Islet of Langerhans (tissue), 1 donor: ENCODE measurements around the gene EFNA5.
A peak's percentile ranks its signal among the peaks of the same experiment; 100 is the strongest.

ENCODE experiments used
- FAIRE-seq: peaks from one replicate; lab custom pipeline; 2011; peaks lifted over from hg19 to GRCh38; lab: Jason Lieb, UNC

Gene EFNA5

DNA sequence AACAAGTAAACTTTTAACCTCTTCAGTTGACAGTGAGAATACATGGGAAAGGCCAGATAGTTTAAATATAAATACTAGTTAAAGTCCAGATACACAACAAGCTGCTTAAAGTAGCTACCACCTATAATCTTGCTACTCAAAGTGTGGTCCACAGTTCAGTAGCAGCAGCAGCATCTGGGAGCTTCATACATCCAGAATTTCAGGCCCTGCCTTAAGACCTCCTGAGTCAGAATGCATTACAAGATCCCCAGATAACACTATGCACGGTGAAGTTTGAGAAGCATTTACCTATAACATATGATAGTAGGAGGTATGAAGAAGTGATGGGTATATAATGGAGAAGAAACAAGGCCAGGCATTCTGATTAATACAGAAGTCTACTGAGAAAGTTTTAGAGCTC is 244.5 kb downstream of the EFNA5 start:
- no peak for FAIRE-seq

DNA sequence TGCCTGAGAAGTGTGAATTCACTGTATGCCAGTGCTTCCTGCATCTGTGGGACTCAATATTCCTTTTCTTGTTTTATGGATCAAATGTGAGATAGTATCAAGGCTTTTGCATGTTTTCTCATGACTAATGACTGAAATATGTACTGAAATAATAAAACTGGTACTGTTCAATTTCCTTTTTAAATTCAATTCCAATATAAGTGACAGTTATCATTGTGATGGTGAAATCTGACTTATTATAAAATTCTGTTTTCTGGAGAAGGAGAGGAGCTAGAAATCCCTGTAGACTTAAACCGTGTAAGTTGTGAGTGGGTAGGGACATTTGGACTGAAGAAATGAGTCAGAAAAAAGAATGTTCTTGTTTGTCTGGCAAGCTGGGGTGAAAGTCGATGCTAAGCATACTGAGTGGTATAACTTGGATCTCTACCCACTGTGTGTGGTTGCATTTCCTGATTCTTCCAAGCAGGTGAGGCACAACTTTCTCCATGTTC is 245.2 kb downstream of the EFNA5 start:
- no peak for FAIRE-seq

DNA sequence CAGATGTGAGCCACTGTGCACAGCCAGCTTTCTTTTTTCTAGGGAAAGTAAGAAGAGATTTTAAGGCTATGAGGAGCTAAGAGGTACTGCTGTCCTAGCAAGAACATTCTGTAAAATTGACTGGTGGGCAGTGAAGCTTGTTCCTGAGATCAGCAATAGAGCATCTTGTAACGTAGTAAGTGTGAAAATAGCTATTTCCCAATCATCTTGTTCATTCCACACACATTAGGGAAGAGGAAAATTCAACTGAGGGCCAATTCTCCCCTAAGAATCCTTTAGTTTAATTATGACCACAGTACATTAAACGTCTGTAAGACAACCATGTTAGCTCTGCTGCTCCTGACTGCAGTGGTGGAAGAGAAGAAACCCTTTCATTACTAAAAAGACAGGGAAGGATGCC is 246.2 kb downstream of the EFNA5 start:
- FAIRE-seq = no peak

DNA sequence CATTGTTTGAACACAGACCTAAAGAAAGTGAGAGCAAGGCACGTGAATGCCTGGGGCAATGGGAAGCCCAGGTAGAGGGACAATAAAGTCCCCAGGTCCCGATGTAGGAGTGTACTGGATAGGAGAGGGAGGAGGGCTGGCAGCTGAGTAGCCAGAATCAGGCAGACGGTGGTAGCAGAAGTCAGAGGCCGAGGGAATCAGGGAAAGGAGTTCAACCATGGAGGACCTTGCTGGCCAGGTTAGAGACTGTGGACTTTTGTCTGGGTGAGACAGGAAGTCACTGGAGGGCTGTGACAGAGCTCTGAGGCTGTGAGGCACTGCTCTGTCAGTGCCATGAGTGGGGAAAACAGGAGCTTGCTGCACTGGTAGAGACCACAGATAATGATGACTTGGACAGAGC is 248.2 kb downstream of the EFNA5 start:
- FAIRE-seq = no peak

DNA sequence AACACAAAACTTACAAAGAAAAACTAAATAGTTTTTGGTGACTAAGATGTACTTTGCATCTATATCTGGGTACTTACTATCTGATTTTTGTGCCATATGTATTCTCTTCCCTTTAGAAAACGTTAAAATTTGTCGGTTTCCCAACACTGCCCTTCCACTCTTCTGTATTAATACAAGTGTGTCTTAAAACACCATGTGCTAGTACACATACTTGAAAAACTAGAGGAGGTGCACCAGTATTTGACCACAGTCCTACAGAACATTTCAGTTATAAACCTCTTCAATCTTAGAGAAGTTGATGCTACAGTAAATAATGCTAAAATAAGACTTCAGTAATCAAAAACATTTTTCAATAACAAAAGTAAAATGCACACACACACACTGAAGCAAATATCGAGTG is 251.2 kb downstream of the EFNA5 start:
- FAIRE-seq = peak; percentile 82

DNA sequence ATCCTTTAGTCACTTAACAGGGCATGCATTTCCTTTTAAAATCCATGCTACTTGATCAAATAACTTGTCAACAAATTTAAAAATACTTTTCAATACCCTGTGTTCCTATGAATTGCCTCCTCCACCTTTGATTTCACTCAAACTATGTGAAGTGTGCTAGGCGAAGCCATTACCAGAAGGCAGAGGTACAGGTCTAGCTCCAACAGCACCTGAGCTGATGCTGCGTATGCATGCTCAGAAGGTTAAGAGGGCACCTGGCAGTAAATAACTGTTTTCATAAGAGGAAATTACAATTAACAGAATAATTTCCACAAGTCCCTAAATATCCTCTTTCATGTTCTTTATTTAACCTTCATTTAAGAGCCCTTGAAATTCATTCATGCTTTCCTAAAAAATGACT is 251.8 kb downstream of the EFNA5 start:
- FAIRE-seq = no peak

DNA sequence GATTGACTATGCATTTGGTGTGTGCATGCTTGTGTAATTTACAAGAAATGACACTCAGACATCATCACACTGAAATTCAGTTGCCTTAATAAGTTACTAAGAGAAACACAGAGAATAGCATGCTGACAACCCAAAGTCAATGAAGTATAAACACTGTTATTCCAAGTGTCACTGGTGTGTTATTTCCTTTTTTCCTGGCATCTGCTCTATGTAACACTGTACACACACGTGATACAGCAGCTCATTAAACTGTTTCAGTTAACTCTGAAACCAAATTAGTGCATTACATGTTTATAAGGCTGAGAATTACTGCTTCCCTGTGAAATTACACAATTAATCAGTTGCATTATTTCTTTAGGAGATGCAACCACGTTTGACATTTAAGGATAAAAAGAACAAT is 252.7 kb downstream of the EFNA5 start:
- FAIRE-seq = peak; percentile 92

DNA sequence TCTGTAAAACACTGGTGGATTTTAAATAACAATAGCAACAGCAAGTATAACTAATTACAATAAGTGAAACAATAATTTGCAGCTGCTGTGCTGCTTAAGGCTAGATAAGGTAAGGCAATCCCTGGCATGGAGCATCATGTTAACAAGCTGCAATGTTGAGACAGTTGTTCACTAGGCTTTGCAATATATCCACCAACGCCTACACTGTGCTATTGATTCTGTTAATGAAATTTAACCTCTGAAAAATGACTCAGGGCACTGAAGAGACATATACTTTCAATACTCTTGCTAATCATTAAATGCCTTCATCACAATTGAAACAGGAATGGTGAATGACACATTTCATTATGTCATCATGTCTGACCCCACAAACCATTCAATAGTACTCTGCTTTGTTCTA is 255.0 kb downstream of the EFNA5 start:
- FAIRE-seq = no peak

DNA sequence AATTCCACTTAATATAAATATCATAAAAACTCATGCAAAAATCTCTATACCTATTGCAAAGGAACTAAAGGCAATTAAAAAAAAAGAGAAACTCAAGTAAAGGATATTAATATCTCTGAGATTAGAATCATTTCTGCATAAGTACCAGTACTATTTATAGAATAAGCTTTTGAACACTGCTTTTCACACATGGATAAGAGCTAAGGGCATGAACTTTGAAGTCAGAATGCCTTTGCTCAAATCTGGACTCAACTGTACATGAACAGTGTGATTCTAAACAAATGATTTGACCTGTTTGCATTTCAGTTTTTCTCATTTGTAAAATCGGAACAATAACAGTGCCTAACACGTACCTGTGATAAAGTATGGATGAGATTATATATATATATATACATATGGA is 255.9 kb downstream of the EFNA5 start:
- FAIRE-seq = peak; percentile 94

DNA sequence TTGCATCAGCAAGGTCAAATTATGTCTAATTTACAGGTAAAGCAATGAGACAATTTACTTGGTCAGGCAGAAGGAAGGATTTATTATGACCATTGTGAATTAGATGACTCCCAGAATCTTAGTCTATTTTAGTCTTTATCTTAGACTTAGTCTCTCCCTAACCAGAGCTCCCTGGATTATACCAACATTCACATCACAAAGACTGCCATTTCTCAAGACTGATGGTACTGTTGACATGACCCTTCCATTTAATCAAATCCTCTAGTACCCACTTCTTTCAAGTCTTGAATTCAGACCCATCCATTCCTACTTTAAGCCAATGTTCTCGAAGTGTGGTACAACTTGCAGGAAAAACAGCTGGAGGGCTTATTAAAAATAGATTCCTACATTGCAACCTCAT is 257.0 kb downstream of the EFNA5 start:
- FAIRE-seq = no peak

DNA sequence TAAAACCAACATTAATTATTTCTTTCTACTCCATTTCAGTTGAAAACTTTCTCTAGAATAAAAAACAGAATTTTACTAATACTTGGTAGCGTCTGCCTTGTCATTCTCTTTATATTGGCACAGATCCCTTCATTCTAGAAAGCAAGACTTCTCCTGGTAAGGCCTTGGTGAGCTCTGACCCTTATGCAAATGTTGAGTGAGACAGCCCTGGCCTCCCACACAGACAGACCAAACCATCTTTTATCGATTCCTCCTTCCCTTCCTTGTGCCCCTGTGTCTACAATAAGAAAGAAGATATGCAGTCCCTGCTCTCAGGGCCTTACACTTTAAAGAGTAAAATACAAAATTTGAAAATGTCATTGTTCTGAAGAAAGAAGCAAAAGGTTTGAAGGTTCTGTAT is 262.2 kb downstream of the EFNA5 start:
- FAIRE-seq = no peak

DNA sequence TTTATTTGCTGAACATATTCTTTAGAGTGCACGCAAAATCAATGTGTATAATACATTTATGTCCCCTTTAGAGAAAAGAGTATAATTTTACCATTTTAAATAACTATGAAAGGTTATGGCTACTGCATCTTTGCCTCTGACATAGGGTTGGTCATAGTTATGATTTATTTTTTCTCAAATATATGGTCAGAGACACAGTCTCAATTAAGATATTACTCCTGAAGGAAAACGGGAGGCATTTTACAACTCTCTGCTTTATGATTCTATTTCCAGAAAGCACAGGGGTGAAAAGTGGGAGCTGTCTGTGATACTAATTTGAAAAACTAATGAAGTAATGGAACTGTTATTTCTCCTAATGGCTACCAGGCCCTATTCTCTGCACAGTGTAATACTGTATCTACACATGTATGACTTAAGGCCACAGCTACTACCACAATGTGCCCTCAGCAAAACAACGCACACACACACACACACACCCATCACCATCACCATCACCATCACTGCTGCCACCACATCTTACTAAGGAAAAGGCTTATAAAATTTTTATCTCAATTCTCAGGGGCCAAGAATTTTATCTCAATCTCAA is 262.9 kb downstream of the EFNA5 start:
- no peak for FAIRE-seq

DNA sequence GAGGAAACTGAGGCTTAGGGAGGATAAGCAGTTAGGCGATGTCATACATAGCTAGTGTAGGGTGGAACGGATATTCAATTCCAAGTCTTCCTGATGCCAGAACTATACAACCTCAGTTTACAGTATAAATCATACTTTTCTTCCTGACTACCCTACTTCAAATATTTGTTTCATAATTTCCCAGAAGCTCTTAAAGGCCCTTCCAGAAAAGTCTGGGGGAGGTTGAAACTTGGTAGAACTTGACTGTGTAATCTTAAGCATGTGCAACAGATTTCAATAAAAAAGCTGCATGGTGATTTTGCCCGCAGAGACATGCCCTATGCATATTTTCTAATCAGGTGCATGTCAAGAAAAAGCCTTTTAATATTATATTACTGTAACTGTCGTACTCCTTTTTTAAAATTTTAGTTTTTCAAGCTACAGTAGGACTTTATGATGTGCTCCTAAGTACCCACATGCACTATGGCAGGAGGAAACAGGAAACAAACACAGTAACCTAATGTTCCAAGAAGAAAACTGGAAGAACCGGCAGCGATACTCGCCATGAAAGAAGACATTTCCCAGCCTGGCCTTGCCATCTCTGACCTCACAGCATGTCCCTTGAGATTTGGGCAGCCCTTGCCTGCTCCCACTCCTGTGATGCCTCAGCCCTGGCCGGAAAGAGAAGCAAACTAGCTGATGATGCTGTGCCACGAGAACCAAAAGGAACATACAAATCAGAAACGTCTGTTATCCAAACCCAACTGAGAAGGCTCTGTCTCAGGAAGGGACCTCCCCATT is 266.0 kb downstream of the EFNA5 start:
- FAIRE-seq = no peak

DNA sequence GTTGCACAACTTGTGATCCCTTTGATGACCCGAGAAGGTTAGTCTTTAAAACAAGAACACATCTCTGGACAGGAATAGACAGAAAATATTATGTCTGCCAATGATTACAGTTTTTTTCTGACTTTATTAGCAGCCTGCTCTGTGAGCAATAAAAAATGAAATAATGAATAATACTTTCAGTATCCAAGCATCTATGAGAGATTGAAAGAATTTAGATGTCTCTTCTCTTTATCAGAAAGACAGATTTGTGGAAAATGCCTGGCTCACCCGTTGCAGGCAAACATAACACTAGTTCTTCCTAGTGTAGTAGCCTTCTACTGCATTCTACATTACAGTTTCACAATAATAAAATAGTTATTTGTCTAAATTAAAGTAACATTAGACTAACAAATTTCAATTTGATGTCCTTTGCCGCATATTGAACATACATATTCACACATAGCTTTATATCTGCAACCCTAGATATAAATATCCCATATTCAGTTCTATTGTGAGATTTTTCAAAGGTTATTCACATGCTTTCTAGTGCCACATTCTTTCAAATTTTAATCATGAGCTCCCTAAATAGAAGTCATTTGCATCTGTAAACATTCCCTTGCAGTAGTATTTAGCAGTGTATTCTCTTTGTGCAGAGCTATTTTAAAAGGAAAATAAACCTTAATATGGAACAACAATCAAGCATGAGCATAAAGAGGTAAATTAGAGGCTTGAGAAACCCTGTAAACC is 267.3 kb downstream of the EFNA5 start:
- peak; percentile 88 for FAIRE-seq

DNA sequence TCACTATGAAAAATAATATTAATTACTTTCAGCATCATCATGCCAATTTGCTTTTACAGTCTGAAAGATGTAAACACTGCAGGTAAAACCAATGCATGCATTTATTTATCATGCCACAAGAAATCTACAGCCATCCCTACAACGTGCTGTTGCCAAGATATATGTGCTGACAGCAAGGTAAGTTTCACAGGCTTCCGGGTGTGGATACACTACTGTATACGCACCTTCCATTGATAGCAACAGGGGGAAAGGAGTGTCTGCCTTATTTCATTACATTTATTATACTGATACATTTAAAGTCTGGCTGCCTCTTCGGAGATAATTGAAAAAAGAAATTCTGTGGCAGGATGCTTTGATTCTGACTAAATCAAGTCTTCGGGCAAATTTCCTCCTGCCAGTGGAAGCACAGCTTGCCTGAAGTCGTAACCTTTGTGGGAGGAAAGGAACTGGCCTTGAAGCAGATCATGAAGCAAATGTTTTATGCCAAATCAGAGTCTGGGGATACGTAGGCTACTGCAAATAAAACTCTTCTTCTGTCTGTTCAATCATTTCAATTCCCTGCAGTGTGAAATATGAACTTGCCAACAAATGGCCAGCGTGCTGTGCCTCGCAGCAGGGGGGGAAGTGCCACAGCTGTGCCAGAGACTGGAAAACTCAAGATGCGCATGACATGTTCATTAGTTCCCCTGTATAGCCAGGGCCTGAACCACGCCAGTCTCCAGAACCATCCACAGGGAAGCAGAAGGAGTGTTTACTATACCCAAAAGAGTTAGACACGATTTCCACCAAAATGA is 268.1 kb downstream of the EFNA5 start:
- FAIRE-seq = peak; percentile 5

DNA sequence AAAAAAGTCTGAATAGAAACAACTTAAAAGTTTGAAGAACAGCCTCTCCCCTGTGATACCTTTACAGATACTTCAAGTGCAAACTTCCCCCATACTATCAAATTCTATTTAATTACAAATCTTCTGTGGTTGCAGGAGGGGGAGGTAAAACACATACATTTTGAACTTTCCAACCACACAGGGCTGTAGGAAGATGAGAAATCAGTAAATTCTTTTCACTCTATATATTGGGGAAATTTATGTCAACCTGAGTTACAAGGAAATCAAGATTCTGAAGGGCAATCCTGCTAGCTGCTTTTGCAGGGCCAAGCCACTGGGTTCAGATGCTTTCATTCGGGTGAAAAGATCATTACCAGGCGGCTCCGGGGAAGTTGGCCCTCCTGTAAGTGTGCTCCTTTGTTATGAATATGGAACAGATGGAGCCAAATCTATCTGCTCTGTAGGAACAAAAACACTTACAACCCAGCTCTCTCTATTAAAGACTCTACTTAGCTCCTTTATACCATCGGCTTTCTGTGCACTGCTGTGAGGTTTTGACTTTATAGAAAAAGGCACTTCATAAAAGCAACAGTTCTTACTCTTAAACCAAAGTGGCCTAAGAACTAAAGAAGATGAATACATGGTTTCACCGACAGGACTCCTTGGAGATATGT is 269.1 kb downstream of the EFNA5 start:
- no peak for FAIRE-seq

DNA sequence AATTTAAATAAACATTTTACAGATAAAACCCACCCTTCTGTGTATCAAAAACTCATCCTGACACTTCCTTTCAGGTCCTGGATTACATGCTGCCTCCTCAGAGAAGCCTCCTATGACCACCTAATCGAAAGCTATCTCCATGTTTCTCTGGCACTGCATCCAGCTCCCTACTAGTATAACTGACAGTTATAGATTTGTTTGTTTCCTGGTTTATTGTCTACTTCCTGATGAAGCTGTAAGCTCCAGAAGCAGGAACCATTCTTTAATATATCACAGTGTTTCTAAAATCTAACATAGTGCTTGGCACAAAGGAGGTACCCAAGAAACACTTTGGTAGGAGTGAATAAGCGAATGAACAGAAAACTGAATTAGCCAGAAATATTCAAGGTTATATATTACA is 270.4 kb downstream of the EFNA5 start:
- FAIRE-seq = no peak

DNA sequence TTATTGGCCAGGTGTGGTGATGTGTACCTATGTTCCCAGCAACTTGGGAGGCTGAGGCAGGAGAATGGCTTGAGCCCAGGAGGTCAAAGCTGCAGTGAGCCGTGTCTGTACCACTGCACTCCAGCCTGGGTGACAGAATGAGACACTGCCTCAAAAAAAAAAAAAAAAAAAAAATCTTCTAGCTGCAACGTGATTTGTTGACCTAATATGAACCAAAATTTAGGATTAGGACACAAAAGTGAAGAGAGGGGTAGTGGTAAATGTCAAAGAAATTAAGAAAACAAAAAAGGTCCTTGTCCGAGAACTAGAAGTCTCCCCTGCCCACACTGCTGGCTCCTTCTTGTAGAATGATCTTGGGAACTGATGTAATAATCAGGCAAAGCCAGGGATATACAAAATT is 272.0 kb downstream of the EFNA5 start:
- FAIRE-seq = no peak

DNA sequence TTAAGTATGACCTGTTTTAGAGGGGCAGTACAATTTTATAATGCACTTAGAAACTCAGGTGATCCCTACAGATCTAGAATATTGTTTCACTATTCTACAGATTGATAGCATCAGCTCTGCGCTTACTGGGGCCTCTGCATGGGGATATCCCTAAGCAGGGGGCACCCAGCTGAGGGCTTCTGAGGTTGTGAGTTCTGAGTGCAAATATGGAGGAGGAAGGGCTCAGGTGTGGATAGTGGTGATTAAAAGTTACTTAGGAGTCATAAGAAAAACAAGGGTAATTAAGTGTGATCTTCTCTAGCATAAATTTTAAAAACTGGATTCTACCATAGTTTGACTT is 274.4 kb downstream of the EFNA5 start:
- FAIRE-seq = no peak

DNA sequence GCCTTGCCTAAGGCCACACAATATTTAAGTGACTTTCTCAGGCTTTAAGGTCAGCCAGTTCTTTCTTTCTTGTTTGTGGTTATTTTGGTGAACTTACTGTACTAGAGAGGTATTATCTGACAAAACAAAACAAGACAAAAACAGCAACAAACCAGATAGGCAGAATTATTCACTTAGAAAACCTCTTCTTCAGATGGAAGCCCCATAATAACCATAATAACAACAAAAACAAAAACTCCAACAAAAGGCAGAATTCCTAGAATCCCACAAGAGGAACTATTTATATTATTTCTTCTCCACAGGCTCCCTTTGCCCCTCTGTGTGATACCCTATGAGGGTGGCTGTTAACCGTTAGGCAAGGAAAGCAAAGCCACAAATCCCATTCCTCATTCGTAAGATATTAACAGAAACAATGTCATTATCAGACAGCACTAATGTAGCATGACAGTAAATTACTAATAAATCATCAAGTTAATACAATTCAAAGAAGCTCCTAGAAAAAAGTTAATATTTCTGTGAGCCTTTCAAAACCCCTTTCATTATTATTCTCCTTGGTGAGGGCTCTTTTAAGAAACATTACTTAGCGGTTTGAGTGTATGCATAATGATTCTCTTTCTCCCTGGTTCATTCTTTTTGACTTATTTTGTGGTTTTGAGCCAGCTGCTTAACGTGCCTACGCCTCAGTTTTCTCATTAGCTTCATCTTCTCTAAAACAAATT is 274.9 kb downstream of the EFNA5 start:
- peak; percentile 64 for FAIRE-seq

DNA sequence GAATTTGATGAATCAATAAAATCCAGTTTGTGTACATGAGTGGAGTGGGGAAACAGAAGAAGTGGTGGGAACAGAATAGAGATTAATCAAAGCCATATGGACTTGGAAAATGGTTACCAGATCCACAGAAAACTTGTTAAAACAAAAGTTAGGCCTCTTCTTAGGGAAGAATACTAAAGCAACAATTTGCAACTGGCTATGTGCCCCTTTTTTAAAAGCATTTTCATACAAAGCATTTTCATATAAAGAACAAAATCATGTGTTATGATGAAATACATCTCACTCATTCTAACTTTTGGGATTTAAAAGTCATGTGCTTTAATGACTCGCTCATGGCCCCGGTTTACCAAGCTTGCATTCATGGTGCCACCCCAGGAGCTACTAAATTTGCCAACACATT is 276.9 kb downstream of the EFNA5 start:
- no peak for FAIRE-seq

DNA sequence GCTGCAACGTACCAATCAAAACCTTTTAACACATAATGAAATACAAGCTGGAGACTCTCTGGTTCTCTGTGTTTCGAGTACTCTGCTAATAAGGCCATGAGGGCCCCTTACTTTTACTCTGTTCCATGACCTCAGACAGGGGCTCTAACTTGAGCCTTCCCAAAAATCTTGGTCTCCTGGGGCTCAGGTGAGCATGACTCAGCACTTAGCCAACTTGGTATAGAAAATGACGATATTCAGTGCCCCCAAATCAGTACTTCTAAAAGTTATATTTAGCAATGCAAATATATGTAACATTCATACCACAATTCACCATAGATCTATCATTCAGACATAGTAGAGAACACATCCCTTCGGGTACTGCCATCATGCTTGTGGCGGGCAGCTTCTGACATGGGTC is 278.9 kb downstream of the EFNA5 start:
- FAIRE-seq = no peak
